Measurements from ENCODE around the gene GNAI3. TPM values are rescaled to one million over a fixed set of nuclear protein-coding genes. Genes with fewer than 3 reads are reported as not detected.

Gene GNAI3
- total and polyA plus RNA-seq, 10 of the 15 experiments (the other 5 are each of a cell fraction or from before 2014, with no cell fraction given) = 5.9 to 13.8 (median 8.0) TPM

DNA sequence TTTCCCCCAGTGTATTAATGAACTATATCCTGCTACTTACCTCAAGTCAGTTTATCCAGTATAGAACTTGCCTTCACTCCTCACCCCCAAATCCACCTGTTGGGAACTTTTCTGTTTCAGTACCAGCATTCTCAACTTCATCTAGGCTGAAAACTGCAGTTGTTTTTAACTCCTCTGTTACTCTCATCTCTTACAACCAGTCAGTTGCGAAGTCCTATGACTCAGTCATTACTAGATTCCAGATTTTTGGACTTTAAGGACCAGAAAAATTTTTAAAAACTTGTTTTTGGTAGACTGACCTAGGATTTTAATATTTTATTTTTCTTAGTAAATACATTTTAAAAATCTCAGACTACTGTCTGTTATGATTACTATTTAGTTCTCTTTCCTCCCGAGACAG lies 8.1 kb downstream of the GNAI3 start:
- Histone ChIP-seq H3K27me3 (replicated peaks in 1 of 2; ENCODE audit: control insufficient read depth in 2 of 2, insufficient read depth in 2 of 2, low read length in 1 of 2) (no peaks in the 10 kb centered on the region), H3K9me3 (replicated peaks; ENCODE audit: control insufficient read depth, insufficient read depth, low read length) (no peaks in the 10 kb centered on the region), H3K79me2 (ENCODE audit: control insufficient read depth, insufficient read depth, low read length) (peaks cover 87% of the 10 kb centered on the region), H3K4me3 (no peak overlapping the region), H3K4me1 (ENCODE audit: control insufficient read depth, insufficient read depth, low read length) (peaks cover 4% of the 10 kb centered on the region; the same call in 1 of the 2 replicates), H4K20me1 (ENCODE audit: control insufficient read depth, insufficient read depth) (no peaks in the 10 kb centered on the region), H2AFZ (ENCODE audit: control insufficient read depth, low read depth, low read length) (no peak overlapping the region), H3K4me2 (ENCODE audit: control insufficient read depth, insufficient read depth) (no peak overlapping the region), H3K9ac (ENCODE audit: control insufficient read depth, insufficient read depth, low read length) (no peak overlapping the region), H3K36me3 (ENCODE audit: control insufficient read depth in 2 of 2, insufficient read depth in 2 of 2, low read length in 1 of 2) (no peaks in the 10 kb centered on the region; a peak in 1 of 4 replicates), H3K27ac (ENCODE audit: control insufficient read depth, insufficient read depth) (no peak overlapping the region)
- CTCF ChIA-PET = no interaction called here
- POLR2A ChIA-PET = no interaction called here
- no peak for DNase-seq (ENCODE audit: low read depth, low spot score)
- in situ Hi-C loops (cut with MboI) (no loop called here), intact Hi-C loops (cut with micrococcal nuclease; ENCODE audit: unreplicated experiment) (no loop called here)
- no peak for TF ChIP-seq SPI1 (IDR thresholded peaks at IDR 0.05; ENCODE audit: borderline replicate concordance, insufficient read depth, low read depth, low read length)
- TF ChIP-seq ESRRA (IDR thresholded peaks at IDR 0.05; ENCODE audit: low read length) = no peak
- TF ChIP-seq TAF1 (IDR thresholded peaks at IDR 0.05; ENCODE audit: borderline replicate concordance, low read depth, low read length) = no peak
- no peak for TF ChIP-seq BHLHE40 (IDR thresholded peaks at IDR 0.05; ENCODE audit: borderline replicate concordance in 1 of 2, low read depth in 2 of 2, low read length in 1 of 2)
- no peak for TF ChIP-seq IKZF2 (IDR thresholded peaks at IDR 0.05)
- RAD21 ChIA-PET (ENCODE audit: unreplicated experiment) = no interaction called here
- no TSS peak for BruUV-seq (replicated peaks)
- WGBS (ENCODE audit: insufficient coverage, insufficient replicate concordance, low lambda C conversion rate, missing lambda C conversion rate) = 95% methylated on average over 2 of the region's 2 CpGs
- FAIRE-seq = no peak
- no peak for ATAC-seq
- SMC1A ChIA-PET (ENCODE audit: uncharacterized antibody, unreplicated experiment) = no interaction called here

DNA sequence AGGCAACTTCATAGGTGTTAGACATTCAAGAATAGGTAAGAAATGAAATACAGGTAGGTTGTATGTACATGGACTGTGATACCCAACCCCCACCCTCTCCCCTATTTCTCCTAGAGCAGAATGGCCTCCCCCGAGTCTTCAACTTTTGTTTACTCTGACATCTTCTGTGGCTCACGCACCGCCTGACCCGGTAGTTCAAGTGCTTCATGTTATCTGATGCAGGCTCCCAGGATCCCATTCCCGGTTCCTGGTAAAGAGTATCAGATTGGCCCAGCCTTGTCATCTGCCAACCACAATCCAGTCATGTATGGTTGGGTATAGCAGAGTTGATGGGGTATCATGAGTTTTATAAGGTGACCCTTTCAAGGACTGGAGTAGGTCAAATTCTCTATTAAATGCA lies 9.1 kb downstream of the GNAI3 start:
- CTCF ChIA-PET = no interaction called here
- H4K20me1 ChIP-seq (ENCODE audit: control insufficient read depth, insufficient read depth) = no peaks in the 10 kb centered on the region
- no peak for DNase-seq (ENCODE audit: low read depth, low spot score)
- H3K4me3 ChIP-seq = no peak overlapping the region
- WGBS (ENCODE audit: insufficient coverage, insufficient replicate concordance, low lambda C conversion rate, missing lambda C conversion rate) = 96% methylated on average over 5 of the region's 5 CpGs
- H3K36me3 ChIP-seq (ENCODE audit: control insufficient read depth in 2 of 2, insufficient read depth in 2 of 2, low read length in 1 of 2) = no peaks in the 10 kb centered on the region; a peak in 1 of 4 replicates
- H3K9ac ChIP-seq (ENCODE audit: control insufficient read depth, insufficient read depth, low read length) = no peak overlapping the region
- H3K4me1 ChIP-seq (ENCODE audit: control insufficient read depth, insufficient read depth, low read length) = peaks cover 4% of the 10 kb centered on the region; the same call in 1 of the 2 replicates
- intact Hi-C loops (cut with micrococcal nuclease; ENCODE audit: unreplicated experiment) (no loop called here), in situ Hi-C loops (cut with MboI) (no loop called here)
- H3K79me2 ChIP-seq (ENCODE audit: control insufficient read depth, insufficient read depth, low read length) = peaks cover 87% of the 10 kb centered on the region
- no peak for ATAC-seq
- RAD21 ChIA-PET (ENCODE audit: unreplicated experiment) = no interaction called here
- SMC1A ChIA-PET (ENCODE audit: uncharacterized antibody, unreplicated experiment) = interaction anchor here (1.4 to 2.8 kb wide), 2 partner anchors 11 to 56 kb away, joined by 3 to 12 read pairs; no protein-coding TSS in a partner anchor
- no peaks in the 10 kb centered on the region for H3K27me3 ChIP-seq (replicated peaks in 1 of 2; ENCODE audit: control insufficient read depth in 2 of 2, insufficient read depth in 2 of 2, low read length in 1 of 2)
- H3K27ac ChIP-seq (ENCODE audit: control insufficient read depth, insufficient read depth) = no peak overlapping the region
- TF ChIP-seq CEBPB (IDR thresholded peaks at IDR 0.05; ENCODE audit: borderline replicate concordance in 1 of 2, low read depth in 2 of 2, low read length in 2 of 2) (no peak), ASH2L (IDR thresholded peaks at IDR 0.05; ENCODE audit: borderline replicate concordance, low read depth) (no peak), RUNX3 (IDR thresholded peaks at IDR 0.05; ENCODE audit: low read length) (no peak), POLR2A (IDR thresholded peaks at IDR 0.05; ENCODE audit: low read depth, low read length) (no peak), TAF1 (IDR thresholded peaks at IDR 0.05; ENCODE audit: borderline replicate concordance, low read depth, low read length) (no peak), FOXK2 (IDR thresholded peaks at IDR 0.05) (no peak), RB1 (IDR thresholded peaks at IDR 0.05; ENCODE audit: borderline replicate concordance) (no peak), NFXL1 (IDR thresholded peaks at IDR 0.05; ENCODE audit: borderline replicate concordance) (no peak)
- TF ChIP-seq, protein P1, sequence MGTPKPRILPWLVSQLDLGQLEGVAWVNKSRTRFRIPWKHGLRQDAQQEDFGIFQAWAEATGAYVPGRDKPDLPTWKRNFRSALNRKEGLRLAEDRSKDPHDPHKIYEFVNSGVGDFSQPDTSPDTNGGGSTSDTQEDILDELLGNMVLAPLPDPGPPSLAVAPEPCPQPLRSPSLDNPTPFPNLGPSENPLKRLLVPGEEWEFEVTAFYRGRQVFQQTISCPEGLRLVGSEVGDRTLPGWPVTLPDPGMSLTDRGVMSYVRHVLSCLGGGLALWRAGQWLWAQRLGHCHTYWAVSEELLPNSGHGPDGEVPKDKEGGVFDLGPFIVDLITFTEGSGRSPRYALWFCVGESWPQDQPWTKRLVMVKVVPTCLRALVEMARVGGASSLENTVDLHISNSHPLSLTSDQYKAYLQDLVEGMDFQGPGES (IDR thresholded peaks at IDR 0.05) = no peak
- H3K9me3 ChIP-seq (replicated peaks; ENCODE audit: control insufficient read depth, insufficient read depth, low read length) = no peaks in the 10 kb centered on the region
- H2AFZ ChIP-seq (ENCODE audit: control insufficient read depth, low read depth, low read length) = no peak overlapping the region
- no peak overlapping the region for H3K4me2 ChIP-seq (ENCODE audit: control insufficient read depth, insufficient read depth)
- FAIRE-seq = no peak
- POLR2A ChIA-PET = no interaction called here
- no TSS peak for BruUV-seq (replicated peaks)
